Type B pancreatic cell (in vitro differentiated cells): ENCODE results near the gene ERCC2. TPM values are rescaled to one million over a fixed set of nuclear protein-coding genes. Genes with fewer than 3 reads are reported as not detected.

Source experiments
- DNase-seq: peaks from one replicate; pipeline ENCODE4 v3.0.0; 2021; ENCODE audit warnings: mixed read lengths; ENCODE audit not compliant: unreplicated experiment; ENCODE audit errors: extremely low spot score
- H3K27ac Mint-ChIP-seq: 2 replicates; pipeline ENCODE4 v1.8.0; 2021; ENCODE audit warnings: mild to moderate bottlenecking, mixed read lengths
- H3K27me3 Mint-ChIP-seq: 2 replicates; pipeline ENCODE4 v1.8.0; 2021; ENCODE audit warnings: mixed read lengths
- H3K36me3 Mint-ChIP-seq: 2 replicates; pipeline ENCODE4 v1.8.0; 2021; ENCODE audit warnings: mixed read lengths
- H3K4me1 Mint-ChIP-seq: one replicate; pipeline ENCODE4 v1.8.0; 2021; ENCODE audit warnings: mixed read lengths; ENCODE audit not compliant: unreplicated experiment
- H3K4me3 Mint-ChIP-seq: 2 replicates; pipeline ENCODE4 v1.8.0; 2021; ENCODE audit warnings: mild to moderate bottlenecking, mixed read lengths
- H3K9me3 Mint-ChIP-seq: 2 replicates; pipeline ENCODE4 v1.8.0; 2021; ENCODE audit warnings: mixed read lengths
- total RNA-seq: library from RNA; stranded (reverse); gene quantifications from 2 replicates; pipeline ENCODE4 v1.2.1, GENCODE V29; 2021; ENCODE audit warnings: low replicate concordance
- TF ChIP-seq, protein P1 (sequence below): fragments of 200-600 bp; sonication (generic); conservative IDR thresholded peaks from 2 replicates; pipeline ENCODE4 v1.5.0; 2021; ENCODE audit warnings: antibody characterized with exemption, mild to moderate bottlenecking

The ERCC2 gene
- total RNA-seq, 1 donor from 2014 or later: 55.8 TPM

DNA sequence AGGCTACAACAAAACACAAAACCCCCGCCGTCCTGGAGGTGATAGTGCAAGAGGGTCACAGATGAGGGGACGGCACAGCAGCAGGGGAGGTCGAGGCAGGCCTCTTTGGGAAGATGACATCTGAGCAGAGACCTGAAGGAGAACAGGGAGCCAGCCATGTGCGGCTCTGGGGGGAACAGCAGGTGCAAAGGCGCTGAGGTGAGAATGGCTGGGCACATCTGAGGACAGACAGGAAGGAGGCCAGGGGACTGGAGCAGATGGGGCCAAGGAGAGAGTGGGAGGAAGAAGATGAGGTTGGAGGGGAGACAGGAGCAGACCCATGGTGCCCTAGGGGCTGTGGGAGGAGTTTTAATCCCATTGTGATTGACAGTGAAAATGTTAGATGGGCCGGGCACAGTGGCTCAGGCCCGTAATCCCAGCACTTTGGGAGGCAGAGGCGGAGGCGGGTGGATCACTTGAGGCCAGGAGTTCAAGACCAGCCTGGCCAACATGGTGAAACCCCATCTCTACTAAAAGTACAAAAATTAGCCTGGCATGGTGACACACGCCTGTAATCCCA, 45.9 kb downstream of the ERCC2 start:
- peaks cover 12% of the 10 kb centered on the region for H3K27me3 Mint-ChIP-seq

DNA sequence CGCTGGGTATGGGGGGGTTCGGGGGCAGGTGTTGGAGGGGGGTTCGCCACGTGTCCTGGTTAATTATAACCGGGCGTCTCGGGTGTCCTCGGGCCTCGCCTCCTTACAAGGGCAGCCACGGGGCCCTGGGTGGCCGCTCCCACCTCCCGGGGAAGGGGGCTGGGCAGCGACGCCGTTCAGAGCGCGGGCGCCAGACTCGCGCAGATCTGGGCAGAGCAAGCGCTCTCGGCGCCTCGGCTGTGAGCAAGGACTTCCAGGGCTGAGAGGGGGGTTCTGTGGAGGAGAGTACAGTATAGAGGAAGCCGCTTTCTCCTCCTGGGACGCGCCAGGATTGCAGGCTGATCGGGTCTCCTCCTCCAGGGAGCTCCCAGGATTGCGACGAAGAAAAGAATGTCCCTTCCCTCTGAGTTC, 46.7 kb downstream of the ERCC2 start:
- Mint-ChIP-seq H3K4me1 (peaks cover 16% of the 10 kb centered on the region), H3K4me3 (peak overlapping the region; percentile 47), H3K27ac (no peak overlapping the region), H3K36me3 (no peaks in the 10 kb centered on the region), H3K9me3 (no peaks in the 10 kb centered on the region), H3K27me3 (peaks cover 12% of the 10 kb centered on the region)
- TF ChIP-seq, protein P1, sequence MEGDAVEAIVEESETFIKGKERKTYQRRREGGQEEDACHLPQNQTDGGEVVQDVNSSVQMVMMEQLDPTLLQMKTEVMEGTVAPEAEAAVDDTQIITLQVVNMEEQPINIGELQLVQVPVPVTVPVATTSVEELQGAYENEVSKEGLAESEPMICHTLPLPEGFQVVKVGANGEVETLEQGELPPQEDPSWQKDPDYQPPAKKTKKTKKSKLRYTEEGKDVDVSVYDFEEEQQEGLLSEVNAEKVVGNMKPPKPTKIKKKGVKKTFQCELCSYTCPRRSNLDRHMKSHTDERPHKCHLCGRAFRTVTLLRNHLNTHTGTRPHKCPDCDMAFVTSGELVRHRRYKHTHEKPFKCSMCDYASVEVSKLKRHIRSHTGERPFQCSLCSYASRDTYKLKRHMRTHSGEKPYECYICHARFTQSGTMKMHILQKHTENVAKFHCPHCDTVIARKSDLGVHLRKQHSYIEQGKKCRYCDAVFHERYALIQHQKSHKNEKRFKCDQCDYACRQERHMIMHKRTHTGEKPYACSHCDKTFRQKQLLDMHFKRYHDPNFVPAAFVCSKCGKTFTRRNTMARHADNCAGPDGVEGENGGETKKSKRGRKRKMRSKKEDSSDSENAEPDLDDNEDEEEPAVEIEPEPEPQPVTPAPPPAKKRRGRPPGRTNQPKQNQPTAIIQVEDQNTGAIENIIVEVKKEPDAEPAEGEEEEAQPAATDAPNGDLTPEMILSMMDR: no peak
- no peak for DNase-seq

More for the DNA sequence above, 45.9 kb downstream of the ERCC2 start:
- no peaks in the 10 kb centered on the region for H3K36me3 Mint-ChIP-seq
- H3K4me1 Mint-ChIP-seq: peaks cover 16% of the 10 kb centered on the region
- TF ChIP-seq, protein P1: no peak
- no peaks in the 10 kb centered on the region for H3K9me3 Mint-ChIP-seq
- no peak overlapping the region for H3K4me3 Mint-ChIP-seq
- no peak for DNase-seq
- H3K27ac Mint-ChIP-seq: no peak overlapping the region

DNA sequence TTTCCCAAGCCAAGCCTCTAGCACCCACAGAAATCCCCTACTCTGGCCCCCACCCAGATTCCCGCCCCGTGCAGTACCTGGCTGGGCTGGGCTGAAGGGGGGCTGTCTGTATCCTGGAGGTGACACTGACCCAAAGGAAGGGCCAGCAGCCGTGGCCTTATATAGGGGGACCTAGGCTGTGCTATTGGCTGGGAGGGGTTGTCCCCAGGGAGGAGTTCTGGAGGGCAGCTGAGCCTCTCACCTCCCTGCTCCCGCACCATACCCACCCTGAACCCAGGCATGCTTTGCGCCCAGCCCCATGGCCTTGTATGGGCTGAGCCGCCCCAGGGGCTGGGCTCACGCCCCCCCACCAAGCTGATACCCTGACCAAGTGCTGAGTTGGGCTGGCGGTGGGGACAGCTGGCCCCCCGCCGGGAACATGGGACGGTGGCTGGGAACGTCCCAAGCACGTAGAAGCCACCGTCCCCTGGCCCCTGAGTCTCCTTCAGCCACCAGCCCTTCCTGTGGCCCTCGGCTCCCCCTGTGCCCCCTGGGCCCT, 47.6 kb downstream of the ERCC2 start, which contains the start of gene CKM:
Gene CKM, minus strand, starts transcription at position 132 of the 538 bp plus-strand sequence. CDS start 3,162 bp downstream, outside the sequence.
- no peak for DNase-seq
- H3K27ac Mint-ChIP-seq: peak within 1 kb of the TSS; percentile 25
- H3K4me1 Mint-ChIP-seq: peaks cover 16% of the 10 kb centered on the region
- H3K9me3 Mint-ChIP-seq: no peaks in the 10 kb centered on the region
- TF ChIP-seq, protein P1: no peak
- peaks cover 16% of the 10 kb centered on the region for H3K27me3 Mint-ChIP-seq
- no peaks in the 10 kb centered on the region for H3K36me3 Mint-ChIP-seq
- peak within 1 kb of the TSS; percentile 47 for H3K4me3 Mint-ChIP-seq

DNA sequence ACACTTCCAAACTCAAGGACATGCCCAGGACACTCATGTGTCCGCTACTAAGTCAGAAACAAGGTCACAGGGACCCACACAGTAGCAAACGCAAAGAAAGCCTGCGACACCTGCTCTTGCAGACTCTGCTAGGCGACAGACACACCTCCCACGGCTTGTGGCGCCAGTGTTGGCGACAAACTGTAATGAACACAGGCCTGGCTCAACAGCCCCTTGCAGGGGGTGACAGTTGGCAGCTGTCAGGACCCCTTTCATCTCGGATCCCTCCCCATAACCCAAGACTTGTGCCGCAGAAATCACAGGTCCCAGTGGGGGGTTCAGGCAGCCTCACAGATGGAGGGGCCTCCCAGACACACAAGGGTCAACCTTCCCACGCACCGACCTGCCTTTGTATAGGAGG, 48.1 kb downstream of the ERCC2 start:
- Mint-ChIP-seq H3K4me3 (no peak overlapping the region), H3K9me3 (no peaks in the 10 kb centered on the region), H3K4me1 (peaks cover 16% of the 10 kb centered on the region), H3K27ac (peak overlapping the region; percentile 25), H3K27me3 (peaks cover 19% of the 10 kb centered on the region), H3K36me3 (no peaks in the 10 kb centered on the region)
- TF ChIP-seq, protein P1: no peak
- DNase-seq: no peak

DNA sequence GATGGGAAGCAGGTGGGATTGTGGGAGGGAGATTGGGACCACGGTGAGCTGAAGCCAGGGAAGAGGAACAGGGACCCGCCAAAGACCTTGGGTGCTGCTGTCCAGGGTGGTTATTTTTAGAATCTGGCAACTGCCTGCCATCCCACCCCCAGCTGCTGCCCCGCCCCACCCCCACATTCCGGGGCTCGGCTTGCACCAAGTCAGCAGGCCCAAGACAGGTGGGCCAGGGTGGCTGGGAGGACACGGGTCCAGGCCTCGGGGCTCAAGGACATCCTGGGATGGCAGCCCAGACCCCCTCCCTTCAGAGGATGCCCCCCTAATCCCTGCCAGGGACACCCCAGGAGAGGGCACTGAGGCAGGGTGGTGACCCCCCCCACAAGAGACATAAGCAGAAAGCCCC, 48.5 kb downstream of the ERCC2 start:
- Mint-ChIP-seq H3K4me1 (peaks cover 16% of the 10 kb centered on the region), H3K36me3 (no peaks in the 10 kb centered on the region), H3K9me3 (no peaks in the 10 kb centered on the region), H3K27me3 (peaks cover 22% of the 10 kb centered on the region), H3K27ac (peak overlapping the region; percentile 25), H3K4me3 (no peak overlapping the region)
- TF ChIP-seq, protein P1: no peak
- no peak for DNase-seq
